Fibroblast of mammary gland (primary cell): ENCODE measurements around the gene ZNF668.

Experiments
- DNase-seq: peaks from one replicate; pipeline ENCODE4 v3.0.0-alpha.2; 2010; ENCODE audit warnings: low read depth
- H3K4me3 ChIP-seq: 2 replicates; pipeline ENCODE4 v1.5.1; 2011; ENCODE audit warnings: low read depth, mild to moderate bottlenecking, low read length, moderate library complexity; ENCODE audit not compliant: control insufficient read depth
- CTCF ChIP-seq: conservative IDR thresholded peaks from 2 replicates; pipeline ENCODE4 v1.5.1; 2011; ENCODE audit warnings: low read depth, low read length, inconsistent platforms; ENCODE audit not compliant: control insufficient read depth, insufficient read depth

Gene ZNF668

GRCh38 chr16:31077592-31078396 is 3.8 kb upstream of the ZNF668 start:
- TF ChIP-seq CTCF: no peak
- DNase-seq: no peak
- no peak overlapping the region for H3K4me3 ChIP-seq

- no peak for TF ChIP-seq CTCF
- no peak for DNase-seq
- no peak overlapping the region for H3K4me3 ChIP-seq
Measured at GRCh38 chr16:31077024-31077423, 3.0 kb upstream of the ZNF668 start.

- no peak overlapping the region for H3K4me3 ChIP-seq
- no peak for TF ChIP-seq CTCF
- no peak for DNase-seq
Measured at GRCh38 chr16:31076319-31076718, 2.3 kb upstream of the ZNF668 start.

- peak; percentile 49 for DNase-seq
Measured at GRCh38 chr16:31074814-31075183, 759 bp upstream of the ZNF668 start.

GRCh38 chr16:31073142-31073969 is 684 bp downstream of the ZNF668 start:
- no peak for TF ChIP-seq CTCF

More at GRCh38 chr16:31074814-31075183, 759 bp upstream of the ZNF668 start:
- no peak for TF ChIP-seq CTCF
- peak overlapping the region; percentile 98 for H3K4me3 ChIP-seq

GRCh38 chr16:31072540-31073141 is 1.4 kb downstream of the ZNF668 start:
- peak overlapping the region; percentile 98 for H3K4me3 ChIP-seq
- no peak for TF ChIP-seq CTCF
- peak; percentile 64 for DNase-seq

More at GRCh38 chr16:31073142-31073969, 684 bp downstream of the ZNF668 start:
- H3K4me3 ChIP-seq: peak overlapping the region; percentile 98
- peak; percentile 87 for DNase-seq
